Loucy (cell line): ENCODE data around the gene HIGD1A.

Experiments used
- H2AFZ ChIP-seq: fragments of 200-600 bp; sonication (generic); 2 replicates; pipeline ENCODE4 v1.6.0; 2016; ENCODE audit warnings: antibody characterized with exemption, mild to moderate bottlenecking, low read length, moderate library complexity
- H3F3A ChIP-seq: fragments of 200-600 bp; 2 replicates; pipeline ENCODE4 v1.6.0; 2016; ENCODE audit warnings: antibody characterized with exemption, low read depth, mild to moderate bottlenecking
- H3K27me3 ChIP-seq: fragments of 200-600 bp; sonication (generic); 2 replicates; pipeline ENCODE4 v1.6.1; 2014; ENCODE audit warnings: low read length, mild to moderate bottlenecking; ENCODE audit not compliant: insufficient read depth, poor library complexity, severe bottlenecking
- H3K36me3 ChIP-seq: fragments of 200-600 bp; sonication (generic); 2 replicates; pipeline ENCODE4 v1.6.1; 2016; ENCODE audit warnings: low read length; ENCODE audit not compliant: insufficient read depth
- H3K4me1 ChIP-seq: fragments of 200-600 bp; sonication (generic); 2 replicates; pipeline ENCODE4 v1.5.1; 2014; ENCODE audit warnings: low read length, mild to moderate bottlenecking; ENCODE audit not compliant: insufficient read depth, poor library complexity, severe bottlenecking
- H3K4me2 ChIP-seq: fragments of 200-600 bp; sonication (generic); 2 replicates; pipeline ENCODE4 v1.6.0; 2014; ENCODE audit warnings: antibody characterized with exemption, low read length, low read depth, mild to moderate bottlenecking; ENCODE audit not compliant: poor library complexity, severe bottlenecking
- H3K4me3 ChIP-seq: fragments of 200-600 bp; sonication (generic); 2 replicates; pipeline ENCODE4 v1.5.1; 2014; ENCODE audit warnings: low read length, mild to moderate bottlenecking, mixed read lengths; ENCODE audit not compliant: poor library complexity, severe bottlenecking
- H3K79me2 ChIP-seq: fragments of 200-600 bp; sonication (generic); 2 replicates; pipeline ENCODE4 v1.6.1; 2014; ENCODE audit warnings: low read length; ENCODE audit not compliant: insufficient read depth
- H3K9ac ChIP-seq: fragments of 200-600 bp; sonication (generic); 2 replicates; pipeline ENCODE4 v1.6.0; 2014; ENCODE audit warnings: mild to moderate bottlenecking, low read depth, low read length, moderate library complexity; ENCODE audit not compliant: poor library complexity, severe bottlenecking
- H3K9me2 ChIP-seq: fragments of 200-600 bp; sonication (generic); replicated peaks from 2 replicates; pipeline ENCODE4 v1.6.1; 2016; ENCODE audit warnings: low read depth, low read length, mixed read lengths
- H3K9me3 ChIP-seq: fragments of 200-600 bp; sonication (generic); 2 replicates; pipeline ENCODE4 v1.6.1; 2014; ENCODE audit warnings: mild to moderate bottlenecking, antibody characterized with exemption, low read length, low read depth; ENCODE audit not compliant: insufficient read depth
- H4K20me1 ChIP-seq: fragments of 200-600 bp; sonication (generic); 2 replicates; pipeline ENCODE4 v1.6.0; 2014; ENCODE audit warnings: antibody characterized with exemption, low read length, mild to moderate bottlenecking; ENCODE audit not compliant: insufficient read depth, poor library complexity, severe bottlenecking
- EZH2phosphoT487 ChIP-seq: fragments of 200-600 bp; IDR thresholded peaks from 2 replicates; pipeline ENCODE4 v1.6.1; 2018; ENCODE audit warnings: antibody characterized with exemption, mild to moderate bottlenecking, moderate library complexity, borderline replicate concordance
- TF ChIP-seq, protein P1 (sequence below): fragments of 200-600 bp; sonication (generic); conservative IDR thresholded peaks from 2 replicates; pipeline ENCODE4 v1.5.1; 2014; ENCODE audit warnings: mild to moderate bottlenecking, antibody characterized with exemption, low read length

HIGD1A gene

DNA sequence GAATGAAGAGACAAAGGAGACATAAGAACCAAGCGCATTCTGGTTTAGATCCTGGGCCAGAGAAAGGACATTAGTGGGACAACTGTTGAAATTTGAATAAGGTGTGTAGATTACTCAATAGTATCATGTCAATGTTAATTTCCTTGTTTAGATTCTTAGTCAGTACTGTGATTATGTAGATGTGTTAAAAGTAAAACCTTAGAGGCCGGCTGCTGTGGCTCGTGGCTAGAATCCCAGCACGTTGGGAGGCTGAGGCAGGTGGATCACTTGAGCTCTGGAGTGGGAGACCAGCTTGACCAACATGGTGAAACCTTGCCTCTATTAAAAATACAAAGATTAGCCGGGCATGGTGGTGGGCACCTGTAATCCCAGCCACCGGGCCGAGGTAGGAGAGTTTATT is 44.7 kb upstream of the HIGD1A start:
- H3K36me3 ChIP-seq, result no peaks in the 10 kb centered on the region
- no peaks in the 10 kb centered on the region for H3K79me2 ChIP-seq
- H3K4me2 ChIP-seq, result no peak overlapping the region
- no peak for TF ChIP-seq EZH2phosphoT487
- TF ChIP-seq, protein P1, sequence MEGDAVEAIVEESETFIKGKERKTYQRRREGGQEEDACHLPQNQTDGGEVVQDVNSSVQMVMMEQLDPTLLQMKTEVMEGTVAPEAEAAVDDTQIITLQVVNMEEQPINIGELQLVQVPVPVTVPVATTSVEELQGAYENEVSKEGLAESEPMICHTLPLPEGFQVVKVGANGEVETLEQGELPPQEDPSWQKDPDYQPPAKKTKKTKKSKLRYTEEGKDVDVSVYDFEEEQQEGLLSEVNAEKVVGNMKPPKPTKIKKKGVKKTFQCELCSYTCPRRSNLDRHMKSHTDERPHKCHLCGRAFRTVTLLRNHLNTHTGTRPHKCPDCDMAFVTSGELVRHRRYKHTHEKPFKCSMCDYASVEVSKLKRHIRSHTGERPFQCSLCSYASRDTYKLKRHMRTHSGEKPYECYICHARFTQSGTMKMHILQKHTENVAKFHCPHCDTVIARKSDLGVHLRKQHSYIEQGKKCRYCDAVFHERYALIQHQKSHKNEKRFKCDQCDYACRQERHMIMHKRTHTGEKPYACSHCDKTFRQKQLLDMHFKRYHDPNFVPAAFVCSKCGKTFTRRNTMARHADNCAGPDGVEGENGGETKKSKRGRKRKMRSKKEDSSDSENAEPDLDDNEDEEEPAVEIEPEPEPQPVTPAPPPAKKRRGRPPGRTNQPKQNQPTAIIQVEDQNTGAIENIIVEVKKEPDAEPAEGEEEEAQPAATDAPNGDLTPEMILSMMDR, result no peak
- H3K27me3 ChIP-seq, result no peaks in the 10 kb centered on the region
- H2AFZ ChIP-seq, result 0 out of 2 replicates have a peak overlapping the region, but pooled peaks have one; percentile 15
- H3K9me3 ChIP-seq, result no peaks in the 10 kb centered on the region
- H3K9me2 ChIP-seq, result no peaks in the 10 kb centered on the region
- no peak overlapping the region for H3K9ac ChIP-seq
- H3K4me3 ChIP-seq, result no peak overlapping the region
- H3K4me1 ChIP-seq, result peaks cover 21% of the 10 kb centered on the region
- H3F3A ChIP-seq, result no peaks in the 10 kb centered on the region
- H4K20me1 ChIP-seq, result no peaks in the 10 kb centered on the region

DNA sequence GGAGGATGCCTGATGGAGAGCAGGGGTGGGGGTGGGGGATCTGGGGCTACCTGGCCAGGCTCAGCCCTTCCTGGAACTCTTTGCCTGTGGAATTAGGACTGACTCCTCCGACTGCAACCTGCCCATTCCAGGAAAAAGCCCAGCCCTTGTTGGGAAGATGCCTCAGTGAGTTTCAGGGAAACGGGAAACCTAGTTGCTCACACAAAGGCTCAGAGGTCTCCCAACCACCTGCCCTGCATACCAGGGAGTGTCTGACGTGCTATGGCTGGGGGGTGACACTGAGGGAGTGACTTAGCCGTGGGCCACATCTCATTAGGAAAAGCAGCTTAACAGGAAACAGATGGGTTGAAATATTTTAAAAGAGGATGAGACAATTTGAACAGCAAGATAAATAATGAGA is 43.4 kb upstream of the HIGD1A start:
- Histone ChIP-seq H3K27me3 (no peaks in the 10 kb centered on the region), H3K4me3 (peak overlapping the region; percentile 49), H2AFZ (peak overlapping the region; percentile 3), H3K4me1 (peaks cover 21% of the 10 kb centered on the region), H3K79me2 (no peaks in the 10 kb centered on the region), H3K9ac (peak overlapping the region; percentile 33), H3K9me2 (no peaks in the 10 kb centered on the region), H3K36me3 (no peaks in the 10 kb centered on the region), H3F3A (no peaks in the 10 kb centered on the region), H3K9me3 (no peaks in the 10 kb centered on the region), H3K4me2 (peak overlapping the region; percentile 57), H4K20me1 (no peaks in the 10 kb centered on the region)
- TF ChIP-seq, protein P1, result no peak

DNA sequence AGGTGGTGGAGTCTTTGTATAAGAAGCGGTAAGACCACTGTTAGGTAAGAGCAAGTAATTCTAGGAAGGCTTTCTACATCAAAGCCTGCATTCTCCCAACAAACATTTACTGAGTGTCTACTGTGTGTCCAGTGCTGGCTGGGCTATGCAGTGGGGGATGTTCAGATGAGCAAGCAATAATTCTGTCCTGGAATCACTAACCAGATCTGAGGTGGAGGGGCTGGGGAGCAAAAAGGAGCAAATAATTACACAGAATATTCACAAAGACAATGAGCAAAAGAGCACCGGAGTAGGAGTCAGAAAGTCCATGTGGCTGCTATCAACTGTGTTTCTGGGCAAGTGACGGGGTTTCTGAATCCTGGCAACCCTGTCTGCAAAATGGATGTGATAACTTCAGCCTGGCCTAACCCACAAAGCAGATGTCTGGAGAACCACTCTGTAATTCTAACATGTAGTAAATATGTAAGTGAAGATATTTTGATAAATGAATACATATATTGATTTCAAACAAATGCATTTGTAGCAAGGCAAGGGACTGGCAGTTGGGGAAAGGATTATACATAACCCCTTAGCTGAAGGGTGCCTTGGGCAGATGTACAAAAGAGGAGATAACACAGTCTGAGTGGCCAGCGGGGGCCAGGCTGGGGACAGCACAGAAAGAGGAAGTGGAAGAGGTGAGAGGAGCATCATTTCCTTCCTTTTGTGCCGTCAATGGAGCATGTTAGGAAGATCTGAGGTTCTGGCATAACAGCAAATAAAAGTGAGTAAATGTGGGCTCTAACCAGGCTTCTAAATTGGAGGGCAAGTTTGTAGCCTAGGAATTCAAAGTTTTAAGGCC is 42.6 kb upstream of the HIGD1A start:
- no peaks in the 10 kb centered on the region for H3K9me3 ChIP-seq
- H3F3A ChIP-seq, result no peaks in the 10 kb centered on the region
- H3K4me2 ChIP-seq, result peak overlapping the region; percentile 57
- no peaks in the 10 kb centered on the region for H3K9me2 ChIP-seq
- H3K27me3 ChIP-seq, result no peaks in the 10 kb centered on the region
- H2AFZ ChIP-seq, result peak overlapping the region; percentile 3
- H3K9ac ChIP-seq, result peak overlapping the region; percentile 33
- H3K36me3 ChIP-seq, result no peaks in the 10 kb centered on the region
- peak overlapping the region; percentile 49 for H3K4me3 ChIP-seq
- no peaks in the 10 kb centered on the region for H3K79me2 ChIP-seq
- TF ChIP-seq EZH2phosphoT487, result no peak
- TF ChIP-seq, protein P1, result no peak
- H3K4me1 ChIP-seq, result peaks cover 21% of the 10 kb centered on the region
- H4K20me1 ChIP-seq, result no peaks in the 10 kb centered on the region
